HEK293T (cell line): ENCODE results near the gene STEAP4.

Experiments used
- CTCF ChIA-PET: fragments of 350-600 bp; formaldehyde crosslinking; extraction: SDS; loops from one replicate; lab custom pipeline; 2021; ENCODE audit warnings: antibody characterized with exemption, inconsistent platforms; lab: Yijun Ruan, JAX
- POLR2A ChIA-PET: fragments of 350-600 bp; formaldehyde crosslinking; extraction: SDS; loops from one replicate; lab custom pipeline; 2020; ENCODE audit warnings: antibody characterized with exemption, inconsistent platforms; lab: Yijun Ruan, JAX
- DNase-seq: peaks from one replicate; pipeline ENCODE4 v3.0.0; 2012; ENCODE audit warnings: mixed read lengths; ENCODE audit errors: extremely low spot score
- ARNT ChIP-seq: fragments of 450-650 bp; IDR thresholded peaks from 2 replicates; pipeline ENCODE4 v1.6.1; 2017; ENCODE audit warnings: mild to moderate bottlenecking
- BHLHE40 ChIP-seq: fragments of 450-650 bp; IDR thresholded peaks from 2 replicates; pipeline ENCODE4 v1.6.1; 2016; ENCODE audit warnings: mild to moderate bottlenecking, moderate library complexity, borderline replicate concordance
- CTBP1 ChIP-seq: fragments of 450-650 bp; IDR thresholded peaks from 2 replicates; pipeline ENCODE4 v1.6.1; 2016; ENCODE audit warnings: borderline replicate concordance
- ELF4 ChIP-seq: fragments of 450-650 bp; IDR thresholded peaks from 2 replicates; pipeline ENCODE4 v1.6.1; 2017; ENCODE audit warnings: antibody characterized with exemption
- FOXA1 ChIP-seq: fragments of 450-650 bp; IDR thresholded peaks from 2 replicates; pipeline ENCODE4 v1.6.1; 2016; ENCODE audit warnings: mild to moderate bottlenecking
- FOXK2 ChIP-seq: fragments of 450-650 bp; IDR thresholded peaks from 2 replicates; pipeline ENCODE4 v1.6.1; 2016; ENCODE audit warnings: mild to moderate bottlenecking
- FOXM1 ChIP-seq: fragments of 450-650 bp; IDR thresholded peaks from 2 replicates; pipeline ENCODE4 v1.6.1; 2017; ENCODE audit warnings: mild to moderate bottlenecking, borderline replicate concordance
- HDGF ChIP-seq: fragments of 450-650 bp; IDR thresholded peaks from 2 replicates; pipeline ENCODE4 v1.6.1; 2017; ENCODE audit warnings: antibody characterized with exemption, borderline replicate concordance
- L3MBTL2 ChIP-seq: fragments of 450-650 bp; conservative IDR thresholded peaks from 2 replicates; pipeline ENCODE4 v1.6.1; 2016; ENCODE audit warnings: mild to moderate bottlenecking
- LEF1 ChIP-seq: fragments of 450-650 bp; IDR thresholded peaks from 2 replicates; pipeline ENCODE4 v1.6.1; 2017; ENCODE audit warnings: mild to moderate bottlenecking, borderline replicate concordance
- NFRKB ChIP-seq: fragments of 450-650 bp; IDR thresholded peaks from 2 replicates; pipeline ENCODE4 v1.6.1; 2016; ENCODE audit warnings: mild to moderate bottlenecking, moderate library complexity
- PKNOX1 ChIP-seq: fragments of 450-650 bp; IDR thresholded peaks from 2 replicates; pipeline ENCODE4 v1.6.1; 2016
- SP1 ChIP-seq: fragments of 450-650 bp; IDR thresholded peaks from 2 replicates; pipeline ENCODE4 v1.6.1; 2017
- SUZ12 ChIP-seq: fragments of 450-650 bp; IDR thresholded peaks from 2 replicates; pipeline ENCODE4 v1.6.1; 2016; ENCODE audit warnings: mild to moderate bottlenecking
- TARDBP ChIP-seq: fragments of 450-650 bp; IDR thresholded peaks from 2 replicates; pipeline ENCODE4 v1.6.1; 2016
- ZNF384 ChIP-seq: fragments of 450-650 bp; IDR thresholded peaks from 2 replicates; pipeline ENCODE4 v1.6.1; 2016

Gene STEAP4

GRCh38 chr7:88306590-88307048 lies at the start of gene STEAP4:
Gene STEAP4, minus strand, starts transcription at chr7:88306894. Its CDS starts 22,625 bp downstream, at chr7:88284269.
- TF ChIP-seq ARNT (no peak), L3MBTL2 (no peak), FOXM1 (no peak), CTBP1 (no peak), SP1 (no peak), NFRKB (no peak)
- ChIA-PET CTCF (no interaction called here), POLR2A (no interaction called here)
- DNase-seq: no peak

GRCh38 chr7:88355011-88355410 lies 48.3 kb upstream of the STEAP4 start:
- CTCF ChIA-PET: no interaction called here
- TF ChIP-seq SUZ12 (no peak), L3MBTL2 (no peak), FOXA1 (no peak), NFRKB (no peak), FOXK2 (no peak), CTBP1 (no peak), SP1 (no peak), LEF1 (no peak), ELF4 (no peak), PKNOX1 (no peak), ZNF384 (no peak), ARNT (no peak), FOXM1 (no peak), HDGF (no peak), TARDBP (no peak), BHLHE40 (no peak)
- POLR2A ChIA-PET: no interaction called here
- DNase-seq: no peak

GRCh38 chr7:88350118-88350517 lies 43.4 kb upstream of the STEAP4 start:
- DNase-seq: no peak
- ChIA-PET POLR2A (no interaction called here), CTCF (no interaction called here)
- TF ChIP-seq NFRKB (no peak), HDGF (no peak), FOXK2 (no peak), ZNF384 (no peak), ELF4 (no peak), TARDBP (no peak), BHLHE40 (no peak), SP1 (no peak), L3MBTL2 (no peak), FOXM1 (no peak), LEF1 (no peak), PKNOX1 (no peak), FOXA1 (no peak), ARNT (no peak), SUZ12 (no peak), CTBP1 (no peak)

GRCh38 chr7:88347517-88347916 lies 40.8 kb upstream of the STEAP4 start:
- no peak for DNase-seq
- no peak for TF ChIP-seq NFRKB
- TF ChIP-seq SP1: no peak
- ChIA-PET POLR2A (interaction anchor here (0.6 kb wide), 1 partner anchor 32 kb away, joined by 3 read pairs; no protein-coding TSS in a partner anchor), CTCF (no interaction called here)

- no peak for DNase-seq
- TF ChIP-seq LEF1 (no peak), FOXK2 (no peak), SP1 (no peak), NFRKB (no peak), BHLHE40 (no peak), ZNF384 (no peak), SUZ12 (no peak), ARNT (no peak), FOXM1 (no peak), PKNOX1 (no peak), CTBP1 (no peak), TARDBP (no peak), L3MBTL2 (no peak), FOXA1 (no peak), ELF4 (no peak)
- POLR2A ChIA-PET: interaction anchor here (0.6 kb wide), 1 partner anchor 33 kb away, joined by 3 read pairs; no protein-coding TSS in a partner anchor
- CTCF ChIA-PET: no interaction called here
These were observed 40.4 kb upstream of the STEAP4 start for GRCh38 chr7:88347090-88347489.

GRCh38 chr7:88346357-88346756 lies 39.7 kb upstream of the STEAP4 start:
- CTCF ChIA-PET: interaction anchor here (0.6 to 0.7 kb wide), 2 partner anchors 1437 to 1932 kb away, joined by 3 read pairs; no protein-coding TSS in a partner anchor
- POLR2A ChIA-PET: no interaction called here
- DNase-seq: no peak
- TF ChIP-seq HDGF (no peak), ZNF384 (no peak), SP1 (no peak), FOXM1 (no peak), FOXK2 (no peak), NFRKB (no peak), CTBP1 (no peak), L3MBTL2 (no peak), SUZ12 (no peak), BHLHE40 (no peak), ELF4 (no peak), LEF1 (no peak), PKNOX1 (no peak)
